ENCODE data around the gene HELB.

GRCh38 chr12:66301944-66302826 is at the start of gene HELB:
- TF ChIP-seq, protein P1, sequence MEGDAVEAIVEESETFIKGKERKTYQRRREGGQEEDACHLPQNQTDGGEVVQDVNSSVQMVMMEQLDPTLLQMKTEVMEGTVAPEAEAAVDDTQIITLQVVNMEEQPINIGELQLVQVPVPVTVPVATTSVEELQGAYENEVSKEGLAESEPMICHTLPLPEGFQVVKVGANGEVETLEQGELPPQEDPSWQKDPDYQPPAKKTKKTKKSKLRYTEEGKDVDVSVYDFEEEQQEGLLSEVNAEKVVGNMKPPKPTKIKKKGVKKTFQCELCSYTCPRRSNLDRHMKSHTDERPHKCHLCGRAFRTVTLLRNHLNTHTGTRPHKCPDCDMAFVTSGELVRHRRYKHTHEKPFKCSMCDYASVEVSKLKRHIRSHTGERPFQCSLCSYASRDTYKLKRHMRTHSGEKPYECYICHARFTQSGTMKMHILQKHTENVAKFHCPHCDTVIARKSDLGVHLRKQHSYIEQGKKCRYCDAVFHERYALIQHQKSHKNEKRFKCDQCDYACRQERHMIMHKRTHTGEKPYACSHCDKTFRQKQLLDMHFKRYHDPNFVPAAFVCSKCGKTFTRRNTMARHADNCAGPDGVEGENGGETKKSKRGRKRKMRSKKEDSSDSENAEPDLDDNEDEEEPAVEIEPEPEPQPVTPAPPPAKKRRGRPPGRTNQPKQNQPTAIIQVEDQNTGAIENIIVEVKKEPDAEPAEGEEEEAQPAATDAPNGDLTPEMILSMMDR (conservative IDR thresholded peaks at IDR 0.05; ENCODE audit: low read depth, low read length), result no peak
- TF ChIP-seq, protein P2, sequence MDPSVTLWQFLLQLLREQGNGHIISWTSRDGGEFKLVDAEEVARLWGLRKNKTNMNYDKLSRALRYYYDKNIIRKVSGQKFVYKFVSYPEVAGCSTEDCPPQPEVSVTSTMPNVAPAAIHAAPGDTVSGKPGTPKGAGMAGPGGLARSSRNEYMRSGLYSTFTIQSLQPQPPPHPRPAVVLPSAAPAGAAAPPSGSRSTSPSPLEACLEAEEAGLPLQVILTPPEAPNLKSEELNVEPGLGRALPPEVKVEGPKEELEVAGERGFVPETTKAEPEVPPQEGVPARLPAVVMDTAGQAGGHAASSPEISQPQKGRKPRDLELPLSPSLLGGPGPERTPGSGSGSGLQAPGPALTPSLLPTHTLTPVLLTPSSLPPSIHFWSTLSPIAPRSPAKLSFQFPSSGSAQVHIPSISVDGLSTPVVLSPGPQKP (IDR thresholded peaks at IDR 0.05; ENCODE audit: borderline replicate concordance, low read depth, low read length), result no peak
- TF ChIP-seq POLR2A (IDR thresholded peaks at IDR 0.05; ENCODE audit: low read depth, low read length), result no peak
- no peak for TF ChIP-seq MAFK (IDR thresholded peaks at IDR 0.05; ENCODE audit: low read depth, low read length)
- TF ChIP-seq, protein P3, sequence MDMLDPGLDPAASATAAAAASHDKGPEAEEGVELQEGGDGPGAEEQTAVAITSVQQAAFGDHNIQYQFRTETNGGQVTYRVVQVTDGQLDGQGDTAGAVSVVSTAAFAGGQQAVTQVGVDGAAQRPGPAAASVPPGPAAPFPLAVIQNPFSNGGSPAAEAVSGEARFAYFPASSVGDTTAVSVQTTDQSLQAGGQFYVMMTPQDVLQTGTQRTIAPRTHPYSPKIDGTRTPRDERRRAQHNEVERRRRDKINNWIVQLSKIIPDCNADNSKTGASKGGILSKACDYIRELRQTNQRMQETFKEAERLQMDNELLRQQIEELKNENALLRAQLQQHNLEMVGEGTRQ (IDR thresholded peaks at IDR 0.05; ENCODE audit: low read depth, low read length), result peak; percentile 22; the same call in 1 of the 2 replicates
- no peak for TF ChIP-seq CHD1 (IDR thresholded peaks at IDR 0.05; ENCODE audit: low read depth, low read length)
- peak; percentile 75; the same call in 1 of the 2 replicates for TF ChIP-seq MAZ (IDR thresholded peaks at IDR 0.05; ENCODE audit: borderline replicate concordance, low read depth, low read length)
- TF ChIP-seq CEBPB (IDR thresholded peaks at IDR 0.05; ENCODE audit: low read depth, low read length), result no peak
- TF ChIP-seq BHLHE40 (IDR thresholded peaks at IDR 0.05; ENCODE audit: low read depth, low read length), result no peak
- no peak for TF ChIP-seq RAD21 (IDR thresholded peaks at IDR 0.05; ENCODE audit: low read length)
- peak; percentile 67; the same call in 1 of the 2 replicates for TF ChIP-seq MXI1 (IDR thresholded peaks at IDR 0.05; ENCODE audit: borderline replicate concordance, low read depth, low read length)
